ENCODE measurements around the gene P2RY6. TPM values are rescaled to one million over a fixed set of nuclear protein-coding genes. Genes with fewer than 3 reads are reported as not detected.

The P2RY6 gene
- total and polyA plus RNA-seq, 11 donors: 0.56 to 17.7 (median 2.0) TPM

DNA sequence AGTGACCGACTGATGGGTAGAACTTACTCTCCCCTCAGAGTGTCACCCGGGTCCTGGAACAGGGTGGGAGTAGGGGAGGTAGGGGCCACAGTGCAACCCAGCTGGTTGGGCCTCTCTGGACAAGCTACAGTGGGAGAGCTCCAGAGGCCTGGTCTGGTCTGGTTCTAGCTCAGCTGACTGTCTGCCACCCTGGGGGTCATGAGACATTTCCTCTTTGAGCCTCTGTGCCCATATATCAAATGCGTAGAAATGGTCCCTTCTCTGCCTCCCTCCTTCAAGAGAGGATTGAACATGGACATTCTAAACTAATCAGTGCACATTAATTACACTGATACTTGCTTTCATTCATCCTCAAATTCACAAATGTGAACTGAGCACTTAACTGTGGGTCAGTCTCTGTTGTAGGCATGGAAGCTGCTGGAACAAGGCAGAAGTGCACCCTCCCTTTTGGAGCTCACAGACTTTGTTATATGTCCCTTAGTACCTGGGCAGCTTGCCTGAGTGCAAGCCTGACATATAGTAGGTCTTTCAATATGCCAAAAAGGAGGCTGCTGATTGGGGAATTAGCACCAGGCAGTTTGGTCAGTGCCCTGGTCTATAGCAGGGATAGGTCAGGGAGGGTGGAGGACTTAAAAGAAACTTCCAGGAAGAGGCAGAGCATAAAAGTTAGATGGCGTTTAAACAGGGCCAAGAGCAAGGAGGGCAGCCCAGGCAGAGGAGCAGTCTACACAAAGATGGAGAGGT, 61.7 kb downstream of the P2RY6 start:
- Histone ChIP-seq H3K36me3 (peaks cover 0 to 5% (median 0%) of the 10 kb centered on the region in 9 donors), H3K27me3 (no peaks in the 10 kb centered on the region), H3K4me1 (peaks cover 13 to 86% (median 63%) of the 10 kb centered on the region in 12 donors), H3K4me3 (peak overlapping the region in 1 of 12 donors; percentile 28), H3K27ac (peak overlapping the region; percentile 27 to 87 (median 78)), H3K9me3 (no peaks in the 10 kb centered on the region)
- 59 to 71% (median 69%) methylated on average over 4 of the region's 4 CpGs for WGBS, 4 donors
- peak in 1 of 4 donors; percentile 2 for ATAC-seq
- intact Hi-C loops (cut with DNase I): loop anchor here in 2 of 10 donors (1.0 kb wide), 2 partner anchors 12 to 27 kb away; no protein-coding TSS in a partner anchor
- no peak for DNase-seq
- no peak for TF ChIP-seq POLR2A (IDR thresholded peaks at IDR 0.05)
- TF ChIP-seq, protein P1, sequence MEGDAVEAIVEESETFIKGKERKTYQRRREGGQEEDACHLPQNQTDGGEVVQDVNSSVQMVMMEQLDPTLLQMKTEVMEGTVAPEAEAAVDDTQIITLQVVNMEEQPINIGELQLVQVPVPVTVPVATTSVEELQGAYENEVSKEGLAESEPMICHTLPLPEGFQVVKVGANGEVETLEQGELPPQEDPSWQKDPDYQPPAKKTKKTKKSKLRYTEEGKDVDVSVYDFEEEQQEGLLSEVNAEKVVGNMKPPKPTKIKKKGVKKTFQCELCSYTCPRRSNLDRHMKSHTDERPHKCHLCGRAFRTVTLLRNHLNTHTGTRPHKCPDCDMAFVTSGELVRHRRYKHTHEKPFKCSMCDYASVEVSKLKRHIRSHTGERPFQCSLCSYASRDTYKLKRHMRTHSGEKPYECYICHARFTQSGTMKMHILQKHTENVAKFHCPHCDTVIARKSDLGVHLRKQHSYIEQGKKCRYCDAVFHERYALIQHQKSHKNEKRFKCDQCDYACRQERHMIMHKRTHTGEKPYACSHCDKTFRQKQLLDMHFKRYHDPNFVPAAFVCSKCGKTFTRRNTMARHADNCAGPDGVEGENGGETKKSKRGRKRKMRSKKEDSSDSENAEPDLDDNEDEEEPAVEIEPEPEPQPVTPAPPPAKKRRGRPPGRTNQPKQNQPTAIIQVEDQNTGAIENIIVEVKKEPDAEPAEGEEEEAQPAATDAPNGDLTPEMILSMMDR (IDR thresholded peaks at IDR 0.05): no peak

- no peaks in the 10 kb centered on the region for H3K9me3 ChIP-seq
- TF ChIP-seq, protein P1 (IDR thresholded peaks at IDR 0.05): peak in 1 of 12 donors; percentile 19
- no peak for TF ChIP-seq POLR2A (IDR thresholded peaks at IDR 0.05)
- 4 to 13% (median 9%) methylated on average over 6 of the region's 6 CpGs for WGBS, 4 donors
- intact Hi-C loops (cut with DNase I): loop anchor here in 9 of 10 donors (1.0 to 5.0 kb wide), 3 partner anchors 12 to 37 kb away; no protein-coding TSS in a partner anchor
- ATAC-seq (peak; percentile 42 to 84 (median 79)), DNase-seq (peak; percentile 88 to 96 (median 92))
- no peaks in the 10 kb centered on the region for H3K27me3 ChIP-seq
- peaks cover 13 to 80% (median 63%) of the 10 kb centered on the region in 12 donors for H3K4me1 ChIP-seq
- H3K4me3 ChIP-seq: peak overlapping the region in 4 of 12 donors; percentile 5 to 28 (median 14)
- H3K36me3 ChIP-seq: peaks cover 0 to 5% (median 0%) of the 10 kb centered on the region in 9 donors
- peak overlapping the region; percentile 27 to 87 (median 78) for H3K27ac ChIP-seq
These were observed 62.5 kb downstream of the P2RY6 start for GRCh38 chr11:73334384-73335203.

DNA sequence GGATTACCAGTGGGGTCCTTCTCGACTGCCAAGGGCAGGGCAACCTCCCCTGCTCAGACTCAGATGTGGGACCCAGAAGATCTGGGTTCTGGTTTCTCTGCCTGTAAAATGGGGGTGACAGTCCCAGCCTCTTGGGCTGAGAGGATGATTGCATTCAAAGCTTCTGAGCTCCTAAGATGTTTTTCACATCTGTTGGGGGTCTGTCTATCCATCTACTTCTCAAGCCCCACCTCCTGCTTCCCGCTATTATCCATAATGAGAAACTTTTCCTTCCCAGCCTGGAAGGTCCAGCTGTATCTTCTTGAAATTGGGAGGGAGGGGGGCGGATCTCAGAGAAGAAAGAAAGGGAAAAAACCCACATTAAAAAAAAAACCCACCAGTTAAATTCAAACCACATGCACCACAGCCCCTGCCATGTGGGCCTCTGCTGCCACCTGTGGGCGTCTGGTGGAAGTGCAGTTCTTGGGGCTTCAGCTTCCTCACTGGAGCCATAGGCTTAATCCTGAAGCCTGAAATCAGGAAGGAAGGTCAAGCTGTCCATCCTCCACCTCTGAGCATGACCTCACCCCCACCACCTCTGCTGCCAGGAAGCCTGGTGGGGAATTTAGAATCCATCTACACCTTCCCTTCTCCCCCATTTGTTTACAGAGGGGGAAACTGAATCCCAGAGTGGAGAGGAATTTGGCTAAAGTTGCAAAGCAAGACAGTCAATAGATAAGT, 63.2 kb downstream of the P2RY6 start:
- Histone ChIP-seq H3K4me3 (peak overlapping the region in 4 of 12 donors; percentile 5 to 28 (median 14)), H3K27me3 (no peaks in the 10 kb centered on the region)
- 0 to 6% (median 4%) methylated on average over 4 of the region's 4 CpGs for WGBS, 4 donors

More for the DNA sequence above, 63.2 kb downstream of the P2RY6 start:
- TF ChIP-seq, protein P1 (IDR thresholded peaks at IDR 0.05): peak; percentile 93 to 100 (median 99)
- no peak for TF ChIP-seq POLR2A (IDR thresholded peaks at IDR 0.05)
- Histone ChIP-seq H3K9me3 (no peaks in the 10 kb centered on the region), H3K36me3 (peaks cover 0 to 5% (median 0%) of the 10 kb centered on the region in 9 donors), H3K4me1 (peaks cover 13 to 78% (median 56%) of the 10 kb centered on the region in 12 donors), H3K27ac (peak overlapping the region; percentile 27 to 87 (median 78))
- intact Hi-C loops (cut with DNase I): loop anchor here in 8 of 10 donors (1.0 to 5.0 kb wide), 2 partner anchors 28 to 38 kb away; no protein-coding TSS in a partner anchor
- DNase-seq (peak; percentile 75 to 90 (median 83)), ATAC-seq (peak; percentile 47 to 79 (median 64))
